Smooth muscle cell (in vitro differentiated cells): ENCODE data around the gene GDF2. TPM values are rescaled to one million over a fixed set of nuclear protein-coding genes. Genes with fewer than 3 reads are reported as not detected.

ENCODE experiments used
- DNase-seq: peaks from one replicate; lab custom pipeline; 2025; ENCODE audit not compliant: unreplicated experiment; lab: John Stamatoyannopoulos, UW
- H2AFZ ChIP-seq: fragments of 200-600 bp; sonication (generic); 2 replicates; pipeline ENCODE4 v1.6.0; 2016; ENCODE audit warnings: antibody characterized with exemption, low read depth, mild to moderate bottlenecking
- H3F3A ChIP-seq: fragments of 200-600 bp; sonication (generic); 2 replicates; pipeline ENCODE4 v1.6.0; 2017; ENCODE audit warnings: antibody characterized with exemption, low read depth
- H3K27ac ChIP-seq: fragments of 200-600 bp; sonication (generic); 2 replicates; pipeline ENCODE4 v1.5.1; 2016; ENCODE audit warnings: low read depth, mild to moderate bottlenecking
- H3K27me3 ChIP-seq: fragments of 200-600 bp; sonication (generic); 2 replicates; pipeline ENCODE4 v1.6.1; 2016; ENCODE audit warnings: low read depth, mild to moderate bottlenecking
- H3K36me3 ChIP-seq: fragments of 200-600 bp; sonication (generic); 2 replicates; pipeline ENCODE4 v1.5.1; 2016; ENCODE audit warnings: low read depth
- H3K4me1 ChIP-seq: fragments of 200-600 bp; sonication (generic); 2 replicates; pipeline ENCODE4 v1.5.1; 2016; ENCODE audit warnings: low read depth
- H3K4me2 ChIP-seq: fragments of 200-600 bp; sonication (generic); 2 replicates; pipeline ENCODE4 v1.6.0; 2016; ENCODE audit warnings: mild to moderate bottlenecking
- H3K4me3 ChIP-seq: fragments of 200-600 bp; sonication (generic); 2 replicates; pipeline ENCODE4 v1.5.1; 2016; ENCODE audit warnings: mild to moderate bottlenecking
- H3K79me2 ChIP-seq: fragments of 200-600 bp; sonication (generic); 2 replicates; pipeline ENCODE4 v1.6.0; 2016; ENCODE audit warnings: low read depth, mild to moderate bottlenecking
- H3K9ac ChIP-seq: fragments of 200-600 bp; sonication (generic); 2 replicates; pipeline ENCODE4 v1.6.0; 2016; ENCODE audit warnings: low read depth
- H3K9me3 ChIP-seq: fragments of 200-600 bp; sonication (generic); replicated peaks from 2 replicates; pipeline ENCODE4 v1.5.1; 2016; ENCODE audit warnings: low read depth
- H4K20me1 ChIP-seq: fragments of 200-600 bp; sonication (generic); 2 replicates; pipeline ENCODE4 v1.6.0; 2016; ENCODE audit warnings: low read depth
- CTCF ChIP-seq: fragments of 200-600 bp; sonication (generic); IDR thresholded peaks from 2 replicates; pipeline ENCODE4 v1.5.1; 2017; ENCODE audit warnings: borderline replicate concordance, mild to moderate bottlenecking, antibody characterized with exemption; ENCODE audit not compliant: insufficient read depth, poor library complexity, severe bottlenecking
- WGBS: methylation state at CpG from one replicate; pipeline ENCODE4 v1.1.7; 2016; ENCODE audit warnings: low lambda C conversion rate; 5-methylcytosine and 5-hydroxymethylcytosine counted together
- polyA plus RNA-seq: library from polyadenylated mRNA; unstranded; fragments of >200 nt; fragmentation: Nextera tagmentation; extraction: Ambion mirVana; gene quantifications from 2 replicates; pipeline ENCODE4 v1.2.1, GENCODE V29; 2016
- total RNA-seq: library from RNA; depleted of rRNA; stranded (reverse); fragments of >200 nt; gene quantifications from 2 replicates; pipeline ENCODE4 v1.2.3, GENCODE V29; 2014

The GDF2 gene
- total and polyA plus RNA-seq, 2 experiments from 2014 or later = not detected

- DNase-seq = no peak
- no peak overlapping the region for H3K27ac ChIP-seq
- H2AFZ ChIP-seq = no peak overlapping the region
- TF ChIP-seq CTCF = no peak
- 94% methylated on average over 36 of the region's 36 CpGs for WGBS
- no peaks in the 10 kb centered on the region for H3F3A ChIP-seq
- H3K36me3 ChIP-seq = no peaks in the 10 kb centered on the region
- H3K4me1 ChIP-seq = no peaks in the 10 kb centered on the region
- no peak overlapping the region for H3K4me3 ChIP-seq
- no peaks in the 10 kb centered on the region for H3K27me3 ChIP-seq
- H3K79me2 ChIP-seq = no peaks in the 10 kb centered on the region
- H3K4me2 ChIP-seq = no peak overlapping the region
- no peak overlapping the region for H3K9ac ChIP-seq
- H3K9me3 ChIP-seq = no peaks in the 10 kb centered on the region
- H4K20me1 ChIP-seq = no peaks in the 10 kb centered on the region
These were observed 26.6 kb downstream of the GDF2 start for GRCh38 chr10:47348661-47349470.

GRCh38 chr10:47349516-47349915, 27.3 kb downstream of the GDF2 start:
- no peak overlapping the region for H3K4me3 ChIP-seq
- H3K9ac ChIP-seq = no peak overlapping the region
- no peaks in the 10 kb centered on the region for H3K79me2 ChIP-seq
- DNase-seq = no peak
- H3K4me2 ChIP-seq = no peak overlapping the region
- H3K36me3 ChIP-seq = no peaks in the 10 kb centered on the region
- H3F3A ChIP-seq = no peaks in the 10 kb centered on the region
- no peak overlapping the region for H2AFZ ChIP-seq
- no peaks in the 10 kb centered on the region for H4K20me1 ChIP-seq
- TF ChIP-seq CTCF = no peak
- H3K27ac ChIP-seq = no peak overlapping the region
- 98% methylated on average over 17 of the region's 22 CpGs for WGBS
- no peaks in the 10 kb centered on the region for H3K9me3 ChIP-seq
- no peaks in the 10 kb centered on the region for H3K27me3 ChIP-seq
- H3K4me1 ChIP-seq = no peaks in the 10 kb centered on the region

DNA sequence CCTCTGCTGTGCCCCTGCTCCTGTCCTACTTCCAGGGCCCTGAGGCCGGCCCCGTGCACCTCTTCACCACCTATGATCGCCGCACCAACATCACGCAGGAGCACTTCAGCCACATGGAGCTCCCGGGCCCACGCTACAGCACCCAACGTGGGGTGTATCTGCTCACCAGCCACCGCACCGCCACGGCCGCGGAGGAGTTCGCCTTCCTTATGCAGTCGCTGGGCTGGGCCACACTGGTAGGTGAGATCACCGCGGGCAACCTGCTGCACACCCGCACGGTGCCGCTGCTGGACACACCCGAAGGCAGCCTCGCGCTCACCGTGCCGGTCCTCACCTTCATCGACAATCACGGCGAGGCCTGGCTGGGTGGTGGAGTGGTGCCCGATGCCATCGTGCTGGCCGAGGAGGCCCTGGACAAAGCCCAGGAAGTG, 27.7 kb downstream of the GDF2 start:
- Histone ChIP-seq H3K9ac (no peak overlapping the region), H4K20me1 (no peaks in the 10 kb centered on the region), H2AFZ (no peak overlapping the region), H3K36me3 (no peaks in the 10 kb centered on the region), H3K27ac (no peak overlapping the region), H3K27me3 (no peaks in the 10 kb centered on the region), H3F3A (no peaks in the 10 kb centered on the region), H3K4me1 (no peaks in the 10 kb centered on the region), H3K79me2 (no peaks in the 10 kb centered on the region), H3K4me2 (no peak overlapping the region), H3K9me3 (no peaks in the 10 kb centered on the region), H3K4me3 (no peak overlapping the region)
- no peak for DNase-seq
- no peak for TF ChIP-seq CTCF
- WGBS = 97% methylated on average over 31 of the region's 31 CpGs
